Medulla oblongata (tissue), 1 donor: Measurements from ENCODE around the gene MYH7.
"Not testable (repeated sequence)": the region's sequence is repeated elsewhere in the genome, so short reads cannot be mapped to it uniquely, and the experiment has no call there.

Experiments
- DNase-seq: peaks from one replicate; pipeline ENCODE4 v3.0.0-alpha.2; 2015; ENCODE audit errors: extremely low spot score

The MYH7 gene

DNA sequence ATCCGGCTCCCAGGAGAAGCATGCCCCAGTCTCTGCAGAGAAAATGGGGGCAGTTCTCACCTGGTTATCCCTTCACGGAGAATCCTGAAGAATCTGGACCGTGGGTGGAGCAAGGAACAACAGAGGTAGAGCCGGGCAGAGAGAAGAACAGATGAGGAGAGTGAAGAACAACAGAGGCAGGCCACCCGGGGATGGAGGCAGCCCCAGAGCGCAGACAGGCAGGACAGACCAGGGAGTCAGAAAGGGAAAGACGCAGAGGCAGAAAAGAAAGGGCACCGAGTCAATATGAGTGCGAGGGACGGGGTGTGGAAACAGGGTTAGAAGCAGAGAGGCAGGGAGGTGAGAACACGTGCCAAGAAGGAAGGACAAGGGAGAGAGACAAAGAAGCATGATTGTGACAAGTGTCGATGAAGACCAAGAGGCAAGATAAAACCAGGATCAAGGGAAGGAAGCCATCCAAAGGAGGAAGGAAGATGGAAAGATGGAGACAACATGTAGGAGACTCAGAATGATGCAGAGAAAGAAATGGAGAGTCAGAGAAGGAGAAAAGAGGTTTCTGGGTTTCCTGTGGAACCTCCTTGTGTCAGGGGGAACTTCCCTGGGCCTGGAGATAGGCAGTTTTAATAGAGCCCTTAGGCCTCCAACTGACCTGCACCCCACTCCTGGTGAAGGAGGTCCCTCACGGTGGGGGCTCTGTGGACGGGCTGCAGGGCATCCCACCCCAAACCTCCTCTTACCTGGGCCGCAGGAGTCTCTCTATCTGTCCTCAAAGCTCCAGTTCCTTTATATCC, 27.7 kb downstream of the MYH7 start, which contains the start of gene MYH6:
Gene MYH6, minus strand, starts transcription at position 758 of the 791 bp plus-strand sequence. CDS start 1,050 bp downstream, outside the sequence.
- no peak for DNase-seq

DNA sequence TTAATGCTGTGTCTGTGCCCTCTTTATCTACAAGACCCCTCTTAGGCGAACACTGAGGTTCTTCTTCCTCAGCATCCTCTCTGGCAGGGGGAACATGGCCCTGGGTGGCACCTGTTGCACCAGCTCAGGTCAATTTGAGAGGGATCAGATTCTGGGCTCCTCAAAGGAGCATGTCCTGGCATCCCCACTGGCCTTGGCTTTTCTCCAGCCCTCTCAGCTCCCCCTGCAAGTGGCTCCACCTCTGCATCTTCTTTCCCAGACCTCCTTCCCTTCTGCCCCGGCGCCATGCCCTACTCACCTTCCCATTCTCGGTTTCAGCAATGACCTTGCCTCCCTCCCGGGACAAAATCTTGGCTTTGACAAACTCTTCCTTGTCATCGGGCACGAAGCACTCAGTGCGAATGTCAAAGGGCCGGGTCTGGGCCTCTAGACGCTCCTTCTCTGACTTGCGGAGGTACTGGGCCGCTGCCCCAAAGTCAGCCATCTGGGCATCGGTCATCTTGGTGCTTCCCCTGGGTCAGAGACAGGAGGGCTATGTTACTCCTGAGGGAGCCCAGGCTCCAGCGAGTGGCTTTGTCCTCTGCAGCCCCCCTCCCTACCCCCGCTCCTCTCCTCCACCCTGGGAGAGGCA, 28.6 kb downstream of the MYH7 start:
- DNase-seq: no peak

DNA sequence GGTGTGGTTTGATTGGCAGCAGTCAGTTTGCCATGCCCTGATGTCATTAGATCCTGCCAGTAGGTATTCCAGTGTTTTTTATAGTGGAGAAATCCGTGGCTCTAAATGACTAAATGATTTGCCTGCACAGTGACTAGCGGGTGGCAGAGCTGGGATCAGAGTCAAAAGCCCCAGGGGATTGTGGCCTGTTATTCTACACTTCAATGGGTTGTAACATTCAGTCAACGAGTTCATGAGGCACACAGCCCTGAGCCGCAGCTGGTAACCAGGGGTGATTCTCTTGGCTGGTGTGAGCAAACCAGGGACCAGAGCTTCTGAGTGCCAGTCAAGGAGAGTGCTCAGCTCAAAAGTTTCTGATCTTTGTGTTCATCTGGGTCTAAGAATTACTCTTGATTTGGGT, 29.2 kb downstream of the MYH7 start:
- DNase-seq: peak; percentile 60

DNA sequence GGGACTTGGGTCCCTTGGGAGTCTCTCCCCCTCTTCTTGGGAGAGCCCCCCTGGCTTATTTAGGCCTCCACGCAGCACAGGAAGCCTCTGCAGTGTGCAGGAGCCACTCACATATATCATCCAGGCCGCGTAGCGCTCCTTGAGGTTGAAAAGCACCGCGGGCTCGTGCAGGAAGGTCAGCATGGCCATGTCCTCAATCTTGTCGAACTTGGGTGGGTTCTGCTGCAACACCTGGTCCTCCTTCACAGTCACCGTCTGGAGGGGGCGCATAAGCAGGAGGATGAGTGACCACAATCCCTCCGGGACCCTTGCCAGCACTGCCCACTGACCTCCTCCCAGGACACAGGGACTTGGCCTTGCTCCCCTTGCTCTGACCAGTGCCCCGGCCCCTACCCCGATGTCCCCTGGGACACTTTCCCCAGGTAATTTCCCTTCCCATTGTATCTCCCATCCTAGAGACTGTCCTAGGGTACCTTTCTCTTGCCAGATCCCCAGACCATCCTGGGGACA, 29.9 kb downstream of the MYH7 start:
- DNase-seq: no peak

DNA sequence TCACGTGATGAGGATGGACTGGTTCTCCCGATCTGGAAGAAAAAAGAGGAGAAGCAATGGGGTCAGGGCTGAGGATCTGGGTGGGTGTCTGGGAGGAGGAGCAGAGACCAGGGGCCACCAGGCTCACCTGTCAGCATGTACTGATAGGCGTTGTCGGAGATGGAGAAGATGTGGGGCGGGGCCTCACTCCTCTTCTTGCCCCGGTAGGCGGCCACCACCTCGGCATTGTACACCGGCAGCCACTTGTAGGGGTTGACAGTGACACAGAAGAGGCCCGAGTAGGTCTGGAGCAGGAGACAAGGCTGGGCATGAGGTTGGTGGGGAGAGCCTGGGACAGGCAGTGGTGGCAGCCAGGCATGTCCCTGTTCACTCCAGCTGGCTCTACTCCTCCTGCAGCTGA, 30.4 kb downstream of the MYH7 start:
- DNase-seq: no peak

DNA sequence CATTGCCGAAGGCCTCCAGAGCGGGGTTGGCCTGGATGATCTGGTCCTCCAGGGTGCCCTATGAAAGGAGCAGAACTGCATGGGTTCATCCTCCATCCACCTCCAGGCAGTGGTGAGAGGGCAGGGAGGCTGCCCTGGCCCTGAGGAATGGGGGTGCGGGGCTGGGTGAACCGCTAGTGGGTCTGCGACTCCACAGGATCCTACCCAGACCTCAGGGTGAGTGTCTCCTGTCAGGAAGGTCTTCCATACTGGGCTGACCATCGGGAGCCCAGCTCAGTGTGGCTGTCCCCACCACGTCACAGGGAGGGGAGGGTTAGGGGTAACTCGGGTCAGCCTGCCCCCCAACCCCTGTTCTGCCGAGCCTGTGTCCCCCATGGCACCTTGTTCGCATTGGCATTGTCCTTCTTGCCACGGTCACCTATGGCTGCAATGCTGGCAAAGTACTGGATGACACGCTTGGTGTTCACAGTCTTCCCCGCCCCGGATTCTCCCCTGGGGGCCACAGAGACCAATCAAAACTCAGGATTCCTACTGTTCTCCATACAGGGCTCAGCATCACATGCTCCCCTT, 31.0 kb downstream of the MYH7 start:
- DNase-seq: no peak

DNA sequence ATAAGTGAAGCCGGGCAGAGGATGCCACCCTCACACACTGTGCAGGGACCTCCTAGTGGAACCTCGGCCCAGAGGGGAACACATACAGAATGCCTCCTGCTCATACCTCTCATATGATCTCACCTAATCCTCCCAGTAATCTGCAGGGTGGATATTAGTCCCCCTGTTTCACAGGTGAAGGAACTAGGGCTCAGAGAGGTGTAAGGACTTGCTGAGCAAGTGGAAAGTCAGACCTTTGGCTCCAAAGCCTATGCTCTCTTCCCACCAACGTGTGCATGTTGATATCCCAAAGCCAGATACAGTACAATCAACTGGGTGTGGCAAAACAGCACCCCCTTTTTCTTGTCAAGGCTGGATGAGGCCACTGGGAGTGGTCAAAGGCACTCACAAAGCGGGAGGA, 31.6 kb downstream of the MYH7 start:
- DNase-seq: no peak

DNA sequence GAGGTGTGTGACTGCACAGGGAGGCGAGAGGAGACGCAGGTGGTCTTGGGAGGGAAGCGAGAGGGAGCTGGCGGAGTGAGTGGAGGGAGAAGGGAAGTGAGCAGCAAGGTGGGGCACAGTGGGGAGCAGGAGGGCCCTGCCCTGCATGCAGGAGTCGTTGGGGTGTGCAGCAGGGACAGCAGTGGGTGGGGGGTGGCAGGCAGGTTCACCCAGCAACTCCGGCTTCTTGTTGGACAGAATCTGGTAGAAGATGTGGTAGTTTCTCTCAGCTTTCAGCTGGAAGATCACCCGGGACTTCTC, 32.4 kb downstream of the MYH7 start:
- no peak for DNase-seq

DNA sequence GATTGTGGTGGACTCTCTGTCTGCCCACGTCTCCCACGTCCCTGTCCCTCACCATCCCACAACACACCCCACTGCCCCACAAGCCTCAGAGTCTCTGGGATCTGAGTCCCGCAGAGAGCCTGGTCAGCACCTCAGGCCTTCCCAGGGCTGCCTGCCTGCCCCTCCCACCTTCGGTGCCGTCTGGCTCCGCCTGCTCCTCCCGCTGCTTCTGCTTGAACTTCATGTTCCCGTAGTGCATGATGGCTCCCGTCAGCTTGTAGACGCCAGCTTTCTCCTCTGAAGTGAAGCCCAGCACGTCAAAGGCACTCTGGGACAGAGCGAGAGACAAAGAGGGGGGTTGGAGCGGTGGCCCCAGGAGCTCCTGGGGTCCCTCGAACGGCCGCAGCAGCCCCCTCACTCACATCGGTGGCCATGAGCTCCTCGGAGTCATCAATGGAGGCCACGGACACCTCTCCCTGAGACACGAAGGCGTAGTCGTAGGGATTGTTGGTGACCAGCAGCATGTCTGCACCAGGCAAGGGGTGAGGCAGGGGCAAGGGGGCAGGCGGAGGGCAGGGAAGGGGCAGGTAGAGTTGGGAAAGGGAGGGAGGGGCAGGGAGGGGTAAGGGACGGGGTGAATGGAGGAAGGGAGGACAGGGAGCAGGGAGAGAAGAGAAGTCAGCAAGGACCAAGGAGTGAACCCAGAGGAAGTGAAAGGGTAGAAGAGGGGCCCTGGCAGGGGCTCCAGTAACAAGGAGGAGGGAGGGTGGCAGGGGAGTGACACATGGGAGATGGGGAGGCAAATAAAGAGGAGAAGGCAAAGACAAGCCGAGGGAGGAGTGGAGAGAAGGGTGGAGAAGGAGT, 32.9 kb downstream of the MYH7 start:
- no peak for DNase-seq

DNA sequence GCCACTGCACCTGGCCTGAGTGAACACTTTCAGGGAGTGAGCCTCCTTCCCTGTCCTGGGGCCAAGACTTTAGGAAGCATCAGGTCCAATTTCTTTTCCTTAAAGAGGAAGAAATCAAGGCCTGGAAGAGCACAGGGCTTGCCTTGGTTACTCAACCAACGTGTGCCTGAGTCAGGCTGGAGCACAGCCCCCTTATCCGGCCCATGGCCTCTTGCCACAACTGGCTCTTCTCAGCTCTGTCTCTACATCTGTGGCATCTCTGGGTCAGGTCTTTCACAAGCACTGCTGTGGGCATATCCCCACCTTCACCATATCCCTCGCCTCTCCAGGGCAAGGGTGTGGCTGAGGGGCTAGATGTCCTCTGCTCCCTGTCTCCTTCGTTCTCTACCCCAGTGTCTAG, 34.2 kb downstream of the MYH7 start:
- no peak for DNase-seq

DNA sequence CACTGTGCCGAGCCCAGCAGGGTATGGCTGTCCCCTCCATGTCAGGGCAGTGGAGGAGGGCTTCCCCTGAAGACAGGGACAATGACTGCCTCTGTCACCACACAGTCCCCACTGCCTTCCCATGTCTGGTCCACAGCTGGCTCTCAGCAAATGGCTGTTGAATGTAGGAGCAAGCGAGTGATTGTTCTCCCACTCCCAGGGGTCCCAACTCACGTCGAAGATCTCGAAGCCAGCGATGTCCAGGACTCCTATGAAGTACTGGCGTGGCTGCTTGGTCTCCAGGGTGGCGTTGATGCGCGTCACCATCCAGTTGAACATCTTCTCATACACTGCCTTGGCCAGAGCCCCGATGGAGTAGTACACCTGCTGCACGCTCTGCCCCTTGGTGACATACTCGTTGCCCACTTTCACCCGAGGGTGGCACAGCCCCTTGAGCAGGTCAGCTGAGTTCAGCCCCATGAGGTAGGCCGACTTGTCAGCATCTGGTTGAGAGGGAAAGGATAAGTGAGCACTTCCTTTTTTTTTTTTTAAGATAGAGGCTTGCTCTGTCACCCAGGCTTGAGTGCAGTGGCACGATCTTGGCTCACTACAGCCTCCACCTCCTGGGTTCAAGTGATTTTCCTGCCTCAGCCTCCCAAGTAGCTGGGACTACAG, 34.8 kb downstream of the MYH7 start:
- DNase-seq: not testable (repeated sequence)

DNA sequence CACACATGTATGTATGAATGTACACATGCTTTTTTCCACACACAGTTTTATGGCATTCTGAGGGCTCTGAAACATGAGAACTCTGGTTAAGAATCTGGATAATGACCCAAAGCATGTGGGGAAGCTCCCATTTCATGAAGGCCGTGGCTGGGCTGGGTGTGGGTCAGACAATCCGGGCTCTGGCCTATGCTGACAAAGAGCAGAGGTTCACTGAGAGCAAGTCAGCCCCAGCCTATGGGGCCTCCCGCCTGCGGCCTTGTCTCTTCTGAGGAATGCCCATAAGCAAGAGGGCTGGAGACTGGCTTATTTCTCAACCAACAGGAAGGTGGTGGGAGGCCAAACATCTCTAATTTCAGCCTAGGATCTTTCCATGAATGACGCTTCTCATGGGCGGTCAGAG, 35.9 kb downstream of the MYH7 start:
- no peak for DNase-seq

DNA sequence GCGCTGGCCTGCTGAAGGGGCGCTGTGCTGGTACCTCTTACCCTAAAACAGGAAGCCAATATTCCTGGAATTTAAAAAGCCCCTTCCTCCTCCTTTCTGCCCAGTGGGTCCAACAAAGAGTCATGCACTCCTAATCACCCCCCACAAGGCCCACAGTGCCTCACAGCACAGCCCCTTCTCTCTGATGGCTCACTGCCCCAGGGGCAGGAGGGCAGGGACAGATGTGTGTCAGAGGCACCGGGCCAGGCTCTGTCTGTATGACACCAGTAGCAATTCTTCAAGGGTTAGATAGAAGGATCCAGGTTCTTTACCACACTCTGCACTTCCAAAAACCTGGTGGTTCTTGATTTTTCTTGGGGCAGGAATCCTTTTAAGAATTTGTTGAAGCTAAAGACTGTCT, 36.3 kb downstream of the MYH7 start:
- DNase-seq: no peak

DNA sequence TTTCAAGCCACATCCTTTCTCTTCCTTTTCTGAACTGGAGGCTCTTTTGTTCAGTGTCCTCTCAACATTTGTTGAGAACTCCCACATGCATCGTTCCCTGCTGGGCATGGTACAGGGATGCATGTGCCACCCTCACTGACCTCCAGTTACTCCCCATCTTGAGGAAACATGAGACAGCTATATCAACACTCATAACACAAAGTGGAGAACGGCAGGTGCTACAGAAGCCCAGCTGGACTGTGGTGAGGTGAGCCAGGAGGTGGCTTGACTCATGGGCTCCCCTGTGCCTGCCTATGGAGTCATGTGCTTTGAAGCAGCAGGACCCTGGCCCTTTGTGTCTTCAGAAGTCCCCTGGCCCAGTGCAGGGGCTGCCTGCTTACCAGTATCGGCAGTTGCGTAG, 37.1 kb downstream of the MYH7 start:
- no peak for DNase-seq

DNA sequence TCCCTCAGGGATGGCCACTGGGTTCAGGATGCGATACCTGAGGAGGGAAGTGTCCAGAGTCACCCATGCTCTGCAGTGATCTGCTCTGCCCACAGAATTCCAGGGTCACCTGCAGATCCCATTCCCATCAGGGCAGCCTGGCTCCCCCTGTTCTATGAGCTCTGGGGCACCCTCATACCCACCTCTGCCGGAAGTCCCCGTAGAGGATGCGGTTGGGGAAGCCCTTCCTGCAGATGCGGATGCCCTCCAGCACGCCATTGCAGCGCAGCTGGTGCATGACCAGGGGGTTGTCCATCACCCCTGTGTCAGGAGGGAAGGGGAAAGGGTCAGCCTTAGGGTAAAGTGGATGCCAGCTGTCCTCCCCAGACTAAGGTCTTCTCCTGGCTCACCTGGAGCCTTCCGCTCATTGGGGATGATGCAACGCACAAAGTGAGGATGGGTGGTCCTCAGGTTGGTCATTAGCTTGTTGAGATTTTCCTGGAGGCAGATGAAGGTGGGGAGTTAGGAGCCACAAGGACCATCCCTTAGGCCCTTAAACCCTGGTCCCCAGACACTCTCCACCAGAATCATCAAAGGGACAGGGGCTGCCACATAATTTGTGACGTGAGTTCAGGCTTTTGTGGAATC, 38.6 kb downstream of the MYH7 start:
- DNase-seq: no peak

DNA sequence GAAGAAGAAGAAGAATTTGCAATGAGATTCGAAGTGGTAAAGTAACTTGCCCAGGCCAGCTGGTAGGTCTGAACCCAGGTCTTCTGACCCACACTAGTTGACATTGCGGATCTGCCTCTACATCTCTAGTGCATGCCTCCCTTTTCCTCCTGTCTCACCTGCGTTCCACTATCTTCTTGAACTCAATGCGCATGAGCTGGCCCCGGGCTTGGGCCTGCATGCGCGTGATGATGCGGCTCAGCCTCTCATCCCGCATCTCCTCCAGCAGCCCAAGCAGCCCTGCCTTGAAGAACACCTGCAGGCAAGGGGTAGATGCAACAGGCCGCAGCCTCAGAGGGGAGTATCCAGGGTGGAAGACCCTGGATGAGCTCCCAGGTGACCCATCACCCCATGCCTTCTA, 39.3 kb downstream of the MYH7 start:
- no peak for DNase-seq

DNA sequence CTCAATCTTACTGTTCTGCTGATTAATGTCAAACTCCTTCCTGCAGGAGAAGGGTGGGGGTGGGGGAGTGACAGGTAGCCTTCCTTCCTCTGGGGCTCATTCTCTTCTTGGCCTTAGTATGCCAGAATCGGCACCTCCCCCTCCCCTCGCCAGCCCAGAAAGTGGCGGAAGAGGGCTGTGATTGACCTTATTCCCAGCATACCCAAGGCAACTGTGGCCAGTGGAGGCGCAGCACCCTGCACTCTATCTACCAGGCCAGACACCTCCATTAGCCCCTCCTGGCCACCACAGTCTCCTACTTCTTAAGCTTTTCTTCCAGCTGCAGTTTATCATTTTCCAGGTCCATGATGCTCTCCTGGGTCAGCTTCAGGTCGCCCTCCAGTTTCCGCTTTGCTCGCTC, 42.8 kb downstream of the MYH7 start:
- DNase-seq: no peak

DNA sequence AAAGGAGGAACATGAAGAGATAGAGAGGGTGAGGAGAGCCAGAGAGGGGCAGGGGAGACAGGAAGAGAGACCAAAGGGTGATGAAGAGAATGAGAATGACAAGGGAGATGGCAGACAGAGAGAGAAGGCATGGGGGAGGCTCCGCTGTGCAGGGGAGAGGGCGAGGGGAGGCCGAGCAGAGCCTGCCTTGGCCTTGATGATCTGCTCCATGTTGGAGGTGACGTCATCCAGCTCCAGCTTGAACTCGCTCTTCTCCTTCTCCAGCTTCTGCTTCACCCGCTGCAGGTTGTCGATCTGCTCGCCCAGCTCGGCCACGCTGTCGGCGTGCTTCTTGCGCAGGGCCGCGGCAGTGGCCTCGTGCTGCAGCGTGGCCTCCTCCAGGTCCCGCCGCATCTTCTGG, 45.6 kb downstream of the MYH7 start:
- DNase-seq: not testable (repeated sequence)

DNA sequence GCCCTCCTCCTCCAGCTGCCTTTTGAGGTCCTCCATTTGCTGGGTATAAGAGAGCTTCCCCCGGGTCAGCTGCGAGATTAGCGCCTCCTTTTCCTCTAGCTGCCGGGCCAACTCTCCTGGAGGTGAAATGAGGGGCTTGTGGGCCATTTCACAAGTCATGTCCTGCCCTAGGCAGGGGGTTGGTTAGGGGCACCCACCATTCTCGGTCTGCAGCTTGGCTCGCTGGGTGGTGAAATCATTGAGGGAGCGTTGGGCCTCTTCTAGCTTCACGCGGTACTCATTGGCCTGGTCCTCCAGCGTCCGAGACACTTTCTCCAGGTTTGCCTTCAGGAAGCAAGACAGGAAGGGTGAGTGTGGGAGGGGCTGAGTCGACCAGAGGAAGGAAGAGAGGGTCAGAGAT, 46.1 kb downstream of the MYH7 start:
- no peak for DNase-seq

DNA sequence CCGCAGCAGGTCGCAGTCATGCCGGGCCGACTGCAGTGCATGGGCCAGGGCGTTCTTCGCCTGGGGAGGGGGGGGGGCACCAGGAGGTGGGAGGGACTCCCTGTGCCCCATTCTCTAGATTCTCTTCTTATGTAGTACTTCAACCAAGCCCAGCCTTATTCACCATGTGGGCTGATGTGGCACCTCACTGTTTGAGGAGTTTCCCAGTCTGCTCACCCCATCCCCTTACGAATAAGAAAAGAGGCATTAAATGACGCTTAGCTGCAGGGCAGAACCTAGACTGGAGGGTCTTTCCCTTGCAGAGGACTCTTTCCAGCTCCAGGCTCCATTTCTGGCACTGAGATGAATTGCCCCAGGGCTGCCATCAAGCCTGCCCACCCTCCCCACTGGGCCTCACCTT, 46.5 kb downstream of the MYH7 start:
- DNase-seq: no peak
